WTC11 (cell line): ENCODE results near the gene MRPS9.

Experiments used
- CBFB ChIP-seq: sonication (generic); formaldehyde crosslinking; IDR thresholded peaks from 2 replicates; pipeline ENCODE4 v1.8.1; 2022; ENCODE audit warnings: mild to moderate bottlenecking, low read depth, missing genetic modification reagents
- CREB1 ChIP-seq: sonication (generic); formaldehyde crosslinking; IDR thresholded peaks from 2 replicates; pipeline ENCODE4 v1.8.0; 2023; ENCODE audit warnings: mild to moderate bottlenecking, missing genetic modification reagents
- ETV6 ChIP-seq: sonication (generic); formaldehyde crosslinking; IDR thresholded peaks from 2 replicates; pipeline ENCODE4 v1.8.1; 2022; ENCODE audit warnings: mild to moderate bottlenecking, missing genetic modification reagents
- FOXJ3 ChIP-seq: sonication (generic); formaldehyde crosslinking; IDR thresholded peaks from 2 replicates; pipeline ENCODE4 v1.9.0; 2021; ENCODE audit warnings: missing genetic modification reagents, mild to moderate bottlenecking, borderline replicate concordance
- JUN ChIP-seq: sonication (generic); formaldehyde crosslinking; IDR thresholded peaks from 2 replicates; pipeline ENCODE4 v1.8.0; 2023; ENCODE audit warnings: mild to moderate bottlenecking, missing genetic modification reagents
- MAX ChIP-seq: sonication (generic); formaldehyde crosslinking; IDR thresholded peaks from 2 replicates; pipeline ENCODE4 v1.8.0; 2022; ENCODE audit warnings: mild to moderate bottlenecking, missing genetic modification reagents
- TF ChIP-seq, protein P1 (sequence below): fragments of 200-600 bp; IDR thresholded peaks from 2 replicates; pipeline ENCODE4 v1.8.0; 2022; ENCODE audit warnings: antibody characterized with exemption

GRCh38 chr2:105129722-105130232 is 91.9 kb downstream of the MRPS9 start:
- TF ChIP-seq FOXJ3 (CRISPR knock-in tag) (no peak), JUN (no peak), CBFB (CRISPR knock-in tag) (no peak), ETV6 (CRISPR knock-in tag) (no peak), CREB1 (CRISPR knock-in tag) (no peak), MAX (CRISPR knock-in tag) (no peak)
- TF ChIP-seq, protein P1, sequence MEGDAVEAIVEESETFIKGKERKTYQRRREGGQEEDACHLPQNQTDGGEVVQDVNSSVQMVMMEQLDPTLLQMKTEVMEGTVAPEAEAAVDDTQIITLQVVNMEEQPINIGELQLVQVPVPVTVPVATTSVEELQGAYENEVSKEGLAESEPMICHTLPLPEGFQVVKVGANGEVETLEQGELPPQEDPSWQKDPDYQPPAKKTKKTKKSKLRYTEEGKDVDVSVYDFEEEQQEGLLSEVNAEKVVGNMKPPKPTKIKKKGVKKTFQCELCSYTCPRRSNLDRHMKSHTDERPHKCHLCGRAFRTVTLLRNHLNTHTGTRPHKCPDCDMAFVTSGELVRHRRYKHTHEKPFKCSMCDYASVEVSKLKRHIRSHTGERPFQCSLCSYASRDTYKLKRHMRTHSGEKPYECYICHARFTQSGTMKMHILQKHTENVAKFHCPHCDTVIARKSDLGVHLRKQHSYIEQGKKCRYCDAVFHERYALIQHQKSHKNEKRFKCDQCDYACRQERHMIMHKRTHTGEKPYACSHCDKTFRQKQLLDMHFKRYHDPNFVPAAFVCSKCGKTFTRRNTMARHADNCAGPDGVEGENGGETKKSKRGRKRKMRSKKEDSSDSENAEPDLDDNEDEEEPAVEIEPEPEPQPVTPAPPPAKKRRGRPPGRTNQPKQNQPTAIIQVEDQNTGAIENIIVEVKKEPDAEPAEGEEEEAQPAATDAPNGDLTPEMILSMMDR: no peak
